Endodermal cell (in vitro differentiated cells): ENCODE data around the gene CUX1. TPM values are rescaled to one million over a fixed set of nuclear protein-coding genes. Genes with fewer than 3 reads are reported as not detected.
"Not testable (repeated sequence)": the region's sequence is repeated elsewhere in the genome, so short reads cannot be mapped to it uniquely, and the experiment has no call there.

Experiments used
- DNase-seq: peaks from one replicate; pipeline ENCODE4 v3.0.0-alpha.2; 2017
- H3K27ac ChIP-seq: 2 replicates; pipeline ENCODE4 v1.5.1; 2013; ENCODE audit warnings: mild to moderate bottlenecking, low read depth, low read length, moderate library complexity
- H3K27me3 ChIP-seq: 2 replicates; pipeline ENCODE4 v1.6.1; 2013; ENCODE audit warnings: mild to moderate bottlenecking, low read length, moderate library complexity; ENCODE audit not compliant: insufficient read depth, control insufficient read depth, poor library complexity, severe bottlenecking
- H3K36me3 ChIP-seq: 2 replicates; pipeline ENCODE4 v1.7.0; 2013; ENCODE audit warnings: mild to moderate bottlenecking, low read length, moderate library complexity; ENCODE audit not compliant: control insufficient read depth, insufficient read depth
- H3K4me1 ChIP-seq: one replicate; pipeline ENCODE4 v1.7.0; 2013; ENCODE audit warnings: low read length; ENCODE audit not compliant: control insufficient read depth, insufficient read depth
- H3K4me3 ChIP-seq: 2 replicates; pipeline ENCODE4 v1.5.1; 2013; ENCODE audit warnings: mild to moderate bottlenecking, low read length, moderate library complexity
- H3K9ac ChIP-seq: 2 replicates; pipeline ENCODE4 v1.6.1; 2013; ENCODE audit warnings: mild to moderate bottlenecking, low read length, moderate library complexity; ENCODE audit not compliant: poor library complexity, severe bottlenecking; ENCODE audit errors: extremely low read depth
- H3K9me3 ChIP-seq: 2 replicates; pipeline ENCODE4 v1.6.1; 2013; ENCODE audit warnings: mild to moderate bottlenecking, low read length, moderate library complexity; ENCODE audit not compliant: control insufficient read depth
- H3K27ac Mint-ChIP-seq: 2 replicates; pipeline ENCODE4 v1.8.0; 2020; ENCODE audit warnings: mixed read lengths
- H3K27me3 Mint-ChIP-seq: 2 replicates; pipeline ENCODE4 v1.8.0; 2021; ENCODE audit warnings: mild to moderate bottlenecking, mixed read lengths; ENCODE audit not compliant: insufficient read depth
- H3K36me3 Mint-ChIP-seq: 2 replicates; pipeline ENCODE4 v1.8.0; 2020; ENCODE audit warnings: low read depth, mixed read lengths
- H3K4me1 Mint-ChIP-seq: 2 replicates; pipeline ENCODE4 v1.8.0; 2020; ENCODE audit warnings: mixed read lengths
- H3K4me3 Mint-ChIP-seq: 2 replicates; pipeline ENCODE4 v1.8.0; 2020; ENCODE audit warnings: mild to moderate bottlenecking, moderate library complexity, mixed read lengths
- H3K9me3 Mint-ChIP-seq: 2 replicates; pipeline ENCODE4 v1.8.0; 2020; ENCODE audit warnings: mild to moderate bottlenecking, mixed read lengths
- CTCF ChIP-seq: fragments of 200-600 bp; sonication (generic); conservative IDR thresholded peaks from 2 replicates; pipeline ENCODE4 v1.5.0; 2021; ENCODE audit warnings: antibody characterized with exemption, mild to moderate bottlenecking
- WGBS, 2 experiments: methylation state at CpG; one replicate each; pipeline versions ENCODE4 v1.1.5 to v1.1.7; 2013; ENCODE audit warnings: missing lambda C conversion rate in 2 of 2, mixed read lengths in 1 of 2; ENCODE audit not compliant: insufficient coverage in 1 of 2, insufficient read length in 1 of 2; 5-methylcytosine and 5-hydroxymethylcytosine counted together
- total RNA-seq, 2 donors: library from RNA; stranded (reverse); fragmentation: NEBNext Ultra II Directional in 1 of 2; extraction: Animal tissue kit (Norgen Biotek cat#: 25700) in 1 of 2; gene quantifications; 2 replicates in 1 of 2; 3 replicates in 1 of 2; pipeline ENCODE4 v1.2.1, GENCODE V29; 2021

The CUX1 gene
- total RNA-seq, 2 donors from 2014 or later = 85.1 to 108 TPM

- Histone ChIP-seq H3K27me3 (no peaks in the 10 kb centered on the region), H3K9me3 (no peaks in the 10 kb centered on the region), H3K4me1 (no peaks in the 10 kb centered on the region), H3K4me3 (no peak overlapping the region), H3K9ac (no peak overlapping the region), H3K27ac (no peak overlapping the region), H3K36me3 (peaks cover 51% of the 10 kb centered on the region)
- Mint-ChIP-seq H3K36me3 (peaks cover 57% of the 10 kb centered on the region), H3K27ac (peak overlapping the region; percentile 89), H3K4me3 (no peak overlapping the region), H3K27me3 (no peaks in the 10 kb centered on the region), H3K4me1 (peaks cover 13% of the 10 kb centered on the region), H3K9me3 (no peaks in the 10 kb centered on the region)
- WGBS, 2 experiments = 91 to 93% methylated on average over 17 to 23 of the region's 24 CpGs
- TF ChIP-seq CTCF = no peak
- DNase-seq = no peak
These were observed 102.1 kb downstream of the CUX1 start for GRCh38 chr7:101919363-101920115.

- Histone ChIP-seq H3K36me3 (peaks cover 42% of the 10 kb centered on the region), H3K4me3 (no peak overlapping the region), H3K27me3 (no peaks in the 10 kb centered on the region), H3K9me3 (no peaks in the 10 kb centered on the region), H3K9ac (no peak overlapping the region), H3K27ac (no peak overlapping the region), H3K4me1 (no peaks in the 10 kb centered on the region)
- Mint-ChIP-seq H3K27ac (no peak overlapping the region), H3K27me3 (no peaks in the 10 kb centered on the region), H3K4me3 (no peak overlapping the region), H3K4me1 (peaks cover 16% of the 10 kb centered on the region), H3K36me3 (peaks cover 51% of the 10 kb centered on the region), H3K9me3 (no peaks in the 10 kb centered on the region)
- DNase-seq = no peak
- no peak for TF ChIP-seq CTCF
- 94 to 100% methylated on average over 4 to 11 of the region's 11 CpGs for WGBS, 2 experiments
These were observed 103.6 kb downstream of the CUX1 start for GRCh38 chr7:101921061-101921460.

GRCh38 chr7:101921546-101922489 lies 104.4 kb downstream of the CUX1 start:
- H3K4me3 ChIP-seq, DNase-seq, H3K27me3 Mint-ChIP-seq, H3K9me3 Mint-ChIP-seq, H3K9me3 ChIP-seq, H3K27ac ChIP-seq, H3K4me1 ChIP-seq, H3K4me3 Mint-ChIP-seq, H3K27me3 ChIP-seq, H3K9ac ChIP-seq: not testable (repeated sequence)
- Mint-ChIP-seq H3K36me3 (peaks cover 49% of the 10 kb centered on the region), H3K27ac (peak overlapping the region; percentile 67), H3K4me1 (peaks cover 16% of the 10 kb centered on the region)
- H3K36me3 ChIP-seq = peaks cover 43% of the 10 kb centered on the region
- WGBS, 2 experiments = 94 to 96% methylated on average over 7 to 14 of the region's 14 CpGs
